Lower leg skin (tissue), 3 donors: ENCODE results near the gene FXYD1.

Source experiments
- CTCF ChIP-seq, 3 donors: fragments of 450-650 bp; IDR thresholded peaks; one replicate each; pipeline ENCODE4 v1.5.1; 2016; ENCODE audit warnings: antibody characterized with exemption in 3 of 3, mild to moderate bottlenecking in 3 of 3, moderate library complexity in 2 of 3
- POLR2A ChIP-seq, 2 donors: fragments of 450-650 bp; IDR thresholded peaks; one replicate each; pipeline ENCODE4 v1.6.1; 2016 to 2017; ENCODE audit warnings: antibody characterized with exemption in 2 of 2, mild to moderate bottlenecking in 1 of 2, moderate library complexity in 1 of 2

GRCh38 chr19:35100588-35101533 lies 37.8 kb upstream of the FXYD1 start:
- TF ChIP-seq CTCF (IDR thresholded peaks at IDR 0.05) (no peak), POLR2A (IDR thresholded peaks at IDR 0.05) (no peak)
